ENCODE data around the gene ZCCHC10. TPM values are rescaled to one million over a fixed set of nuclear protein-coding genes. Genes with fewer than 3 reads are reported as not detected.

The ZCCHC10 gene
- total RNA-seq, 2 donors from 2014 or later, result 16.8 to 40.0 TPM

- TF ChIP-seq CTCF (IDR thresholded peaks at IDR 0.05), result no peak
- ATAC-seq (ENCODE audit: insufficient number of reproducible peaks, low FRiP score, low read depth) (no peak), DNase-seq (ENCODE audit: low spot score) (no peak)
- no peaks in the 10 kb centered on the region for H3K9me3 ChIP-seq
- no peak overlapping the region for H3K4me3 ChIP-seq
- no peaks in the 10 kb centered on the region for H3K36me3 ChIP-seq
- H3K27ac ChIP-seq, result no peak overlapping the region
- peaks cover 23 to 50% of the 10 kb centered on the region in 2 donors for H3K4me1 ChIP-seq (ENCODE audit: control insufficient read depth in 1 of 2, low read depth in 2 of 2)
- no peaks in the 10 kb centered on the region for H3K27me3 ChIP-seq (replicated peaks; ENCODE audit: insufficient read depth)
Measured at GRCh38 chr5:133054697-133055471, 28.5 kb upstream of the ZCCHC10 start.

- no peaks in the 10 kb centered on the region for H3K9me3 ChIP-seq
- H3K4me1 ChIP-seq (ENCODE audit: control insufficient read depth in 1 of 2, low read depth in 2 of 2), result peaks cover 27 to 60% of the 10 kb centered on the region in 2 donors
- H3K4me3 ChIP-seq, result peak overlapping the region; percentile 90
- DNase-seq (ENCODE audit: low spot score) (no peak), ATAC-seq (ENCODE audit: insufficient number of reproducible peaks, low FRiP score, low read depth) (no peak)
- no peaks in the 10 kb centered on the region for H3K36me3 ChIP-seq
- no peak for TF ChIP-seq CTCF (IDR thresholded peaks at IDR 0.05)
- no peak overlapping the region for H3K27ac ChIP-seq
- no peaks in the 10 kb centered on the region for H3K27me3 ChIP-seq (replicated peaks; ENCODE audit: insufficient read depth)
Measured at GRCh38 chr5:133053448-133053847, 27.1 kb upstream of the ZCCHC10 start.

- TF ChIP-seq CTCF (IDR thresholded peaks at IDR 0.05), result no peak
- Histone ChIP-seq H3K4me1 (ENCODE audit: control insufficient read depth in 1 of 2, low read depth in 2 of 2) (peaks cover 29 to 64% of the 10 kb centered on the region in 2 donors), H3K36me3 (no peaks in the 10 kb centered on the region), H3K27ac (peak overlapping the region; percentile 97 to 99), H3K27me3 (replicated peaks; ENCODE audit: insufficient read depth) (no peaks in the 10 kb centered on the region), H3K4me3 (peak overlapping the region; percentile 90), H3K9me3 (no peaks in the 10 kb centered on the region)
- no peak for ATAC-seq (ENCODE audit: insufficient number of reproducible peaks, low FRiP score, low read depth)
- no peak for DNase-seq (ENCODE audit: low spot score)
Measured at GRCh38 chr5:133052317-133053175, 26.2 kb upstream of the ZCCHC10 start.

GRCh38 chr5:133051542-133052316 lies 25.4 kb upstream of the ZCCHC10 start, which contains the start of gene HSPA4:
HSPA4 (plus strand) TSS chr5:133052013; CDS start chr5:133052251, 238 bp downstream.
- H3K9me3 ChIP-seq, result no peaks in the 10 kb centered on the region
- no peak for TF ChIP-seq CTCF (IDR thresholded peaks at IDR 0.05)
- H3K4me3 ChIP-seq, result peak within 1 kb of the TSS; percentile 90
- H3K27ac ChIP-seq, result peak within 1 kb of the TSS; percentile 97 to 99
- DNase-seq (ENCODE audit: low spot score) (peak; percentile 98), ATAC-seq (ENCODE audit: insufficient number of reproducible peaks, low FRiP score, low read depth) (peak; percentile 75)
- H3K4me1 ChIP-seq (ENCODE audit: control insufficient read depth in 1 of 2, low read depth in 2 of 2), result peaks cover 31 to 66% of the 10 kb centered on the region in 2 donors
- H3K36me3 ChIP-seq, result no peaks in the 10 kb centered on the region
- H3K27me3 ChIP-seq (replicated peaks; ENCODE audit: insufficient read depth), result no peaks in the 10 kb centered on the region

Measured in thoracic aorta (tissue), 2 donors.